Effector memory CD4-positive, alpha-beta T cell (primary cell): ENCODE measurements around the gene ELAVL1.
A peak's percentile ranks its signal among the peaks of the same experiment; 100 is the strongest.
"Not testable (repeated sequence)": the region's sequence is repeated elsewhere in the genome, so short reads cannot be mapped to it uniquely, and the experiment has no call there.

ENCODE experiments used
- DNase-seq, 3 donors: peaks; one replicate each; pipeline ENCODE4 v3.0.0-alpha.2; 2020
- H3K27ac ChIP-seq: 2 replicates; pipeline ENCODE4 v1.7.0; 2013; ENCODE audit warnings: mild to moderate bottlenecking, low read length, moderate library complexity; ENCODE audit not compliant: insufficient read depth, poor library complexity, severe bottlenecking
- H3K27me3 ChIP-seq: replicated peaks from 2 replicates; pipeline ENCODE4 v1.7.0; 2013; ENCODE audit warnings: mild to moderate bottlenecking, low read length; ENCODE audit not compliant: insufficient read depth, control insufficient read depth, poor library complexity, severe bottlenecking
- H3K36me3 ChIP-seq: 2 replicates; pipeline ENCODE4 v1.7.0; 2013; ENCODE audit warnings: mild to moderate bottlenecking, low read length, moderate library complexity; ENCODE audit not compliant: control insufficient read depth, insufficient read depth
- H3K4me1 ChIP-seq: 2 replicates; pipeline ENCODE4 v1.7.0; 2013; ENCODE audit warnings: low read length, mild to moderate bottlenecking; ENCODE audit not compliant: control insufficient read depth, insufficient read depth, poor library complexity, severe bottlenecking
- H3K4me3 ChIP-seq: 2 replicates; pipeline ENCODE4 v1.7.0; 2013; ENCODE audit warnings: low read length, low read depth, mild to moderate bottlenecking; ENCODE audit not compliant: insufficient read depth, poor library complexity, severe bottlenecking
- H3K9me3 ChIP-seq: 2 replicates; pipeline ENCODE4 v1.7.0; 2013; ENCODE audit warnings: mild to moderate bottlenecking, low read length, moderate library complexity; ENCODE audit not compliant: control insufficient read depth

Gene ELAVL1

GRCh38 chr19:7930765-7931164 lies 74.7 kb downstream of the ELAVL1 start:
- Histone ChIP-seq H3K4me1 (peaks cover 4% of the 10 kb centered on the region), H3K36me3 (peaks cover 54% of the 10 kb centered on the region), H3K4me3 (no peak overlapping the region), H3K9me3 (no peaks in the 10 kb centered on the region), H3K27me3 (no peaks in the 10 kb centered on the region), H3K27ac (no peak overlapping the region)
- DNase-seq, result no peak

DNA sequence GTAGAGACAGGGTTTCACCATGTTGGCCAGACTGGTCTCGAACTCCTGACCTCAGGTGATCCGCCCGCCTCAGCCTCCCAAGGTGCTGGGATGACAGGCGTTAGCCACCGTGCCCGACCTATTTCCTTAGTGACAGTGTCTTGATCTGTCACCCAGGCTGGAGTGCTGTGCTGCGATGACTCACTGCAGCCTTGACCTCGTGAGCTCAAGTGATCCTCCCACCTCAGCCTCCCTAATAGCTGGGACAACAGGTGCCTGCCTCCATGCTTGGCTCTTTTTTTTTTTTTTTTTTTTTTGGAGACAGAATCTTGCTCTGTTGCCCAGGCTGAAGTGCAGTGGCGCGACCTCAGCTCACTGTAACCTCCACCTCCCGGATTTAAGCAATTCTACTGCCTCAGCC lies 75.4 kb downstream of the ELAVL1 start:
- not testable (repeated sequence) for H3K9me3 ChIP-seq, H3K4me3 ChIP-seq, H3K27ac ChIP-seq, H3K27me3 ChIP-seq, DNase-seq
- Histone ChIP-seq H3K4me1 (peaks cover 10% of the 10 kb centered on the region), H3K36me3 (peaks cover 46% of the 10 kb centered on the region)

- Histone ChIP-seq H3K4me1 (peaks cover 15% of the 10 kb centered on the region), H3K27ac (peak overlapping the region; percentile 21), H3K9me3 (no peaks in the 10 kb centered on the region), H3K4me3 (no peak overlapping the region), H3K27me3 (no peaks in the 10 kb centered on the region), H3K36me3 (peaks cover 36% of the 10 kb centered on the region)
- peak; percentile 67 to 70 (median 69) for DNase-seq
These were observed 76.4 kb downstream of the ELAVL1 start for GRCh38 chr19:7928741-7929701.

- no peak for DNase-seq
- H3K4me3 ChIP-seq, result no peak overlapping the region
- no peaks in the 10 kb centered on the region for H3K9me3 ChIP-seq
- no peaks in the 10 kb centered on the region for H3K27me3 ChIP-seq
- H3K4me1 ChIP-seq, result peaks cover 15% of the 10 kb centered on the region
- no peak overlapping the region for H3K27ac ChIP-seq
- peaks cover 30% of the 10 kb centered on the region for H3K36me3 ChIP-seq
These were observed 77.1 kb downstream of the ELAVL1 start for GRCh38 chr19:7928334-7928706.

- no peak for DNase-seq
- Histone ChIP-seq H3K9me3 (no peaks in the 10 kb centered on the region), H3K4me1 (peaks cover 15% of the 10 kb centered on the region), H3K27me3 (no peaks in the 10 kb centered on the region), H3K36me3 (peaks cover 30% of the 10 kb centered on the region), H3K4me3 (no peak overlapping the region), H3K27ac (no peak overlapping the region)
These were observed 77.7 kb downstream of the ELAVL1 start for GRCh38 chr19:7927605-7928333.

DNA sequence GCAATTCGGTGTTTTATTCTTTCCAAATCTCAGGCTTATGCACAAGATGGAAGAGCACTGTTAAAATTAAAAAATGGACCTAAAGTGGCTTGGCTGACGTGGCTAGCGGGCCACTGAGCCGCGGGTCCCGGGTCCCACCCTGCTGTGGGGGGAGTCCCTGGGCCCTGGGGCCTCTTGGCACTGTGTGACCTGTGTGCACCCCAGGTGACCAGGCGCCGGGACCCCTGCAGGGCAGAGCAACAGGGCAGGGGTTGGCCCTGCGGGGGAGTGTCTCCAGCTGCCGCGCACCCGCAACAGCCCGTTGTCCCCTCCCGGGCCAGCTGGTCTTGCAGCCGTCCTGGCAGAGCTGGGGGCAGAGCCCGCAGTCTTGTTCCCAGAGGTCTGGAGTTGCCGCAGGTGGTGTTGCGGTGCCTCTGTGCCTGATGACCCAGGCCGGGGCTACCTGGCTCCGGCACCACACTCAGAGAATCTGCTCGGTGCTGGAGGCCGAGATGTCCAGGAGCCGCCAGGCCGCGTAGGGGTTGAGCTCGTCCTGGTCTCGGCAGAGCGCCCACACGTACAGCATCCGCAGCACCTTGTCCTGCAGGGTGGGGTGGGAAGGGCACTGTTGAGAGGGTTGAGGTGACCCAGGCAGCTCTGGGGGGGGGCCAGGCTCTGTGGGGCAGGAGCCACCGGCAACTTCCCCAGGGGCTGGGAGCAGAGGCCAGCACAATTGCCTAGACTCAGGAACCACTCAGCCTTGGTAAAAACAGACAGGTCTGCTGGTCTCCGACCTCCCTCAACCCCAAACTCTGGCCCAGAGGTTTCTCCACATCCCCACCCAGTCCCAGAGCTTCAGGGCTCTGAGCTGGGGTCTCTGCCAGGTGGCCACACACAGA lies 78.5 kb downstream of the ELAVL1 start:
- no peaks in the 10 kb centered on the region for H3K27me3 ChIP-seq
- peaks cover 16% of the 10 kb centered on the region for H3K4me1 ChIP-seq
- H3K9me3 ChIP-seq, result no peaks in the 10 kb centered on the region
- no peak overlapping the region for H3K27ac ChIP-seq
- DNase-seq, result no peak
- peaks cover 30% of the 10 kb centered on the region for H3K36me3 ChIP-seq
- no peak overlapping the region for H3K4me3 ChIP-seq

- peak; percentile 66 to 71 (median 70) for DNase-seq
These were observed 79.3 kb downstream of the ELAVL1 start, which contains the start of gene CTXN1 for GRCh38 chr19:7926021-7926726. Gene CTXN1 (minus strand): TSS chr19:7926135. CDS start chr19:7925538, 597 bp downstream.

GRCh38 chr19:7925171-7925851 lies 80.1 kb downstream of the ELAVL1 start:
- Histone ChIP-seq H3K27ac (no peak overlapping the region), H3K9me3 (no peaks in the 10 kb centered on the region), H3K36me3 (peaks cover 15% of the 10 kb centered on the region), H3K4me1 (peaks cover 28% of the 10 kb centered on the region), H3K27me3 (no peaks in the 10 kb centered on the region), H3K4me3 (peak overlapping the region; percentile 35)
- DNase-seq, result peak; percentile 52 to 60 (median 54)

More at GRCh38 chr19:7926021-7926726, 79.3 kb downstream of the ELAVL1 start, which contains the start of gene CTXN1:
- H3K9me3 ChIP-seq, result no peaks in the 10 kb centered on the region
- H3K27ac ChIP-seq, result no peak within 1 kb of the TSS
- H3K36me3 ChIP-seq, result peaks cover 23% of the 10 kb centered on the region
- no peaks in the 10 kb centered on the region for H3K27me3 ChIP-seq
- peaks cover 24% of the 10 kb centered on the region for H3K4me1 ChIP-seq
- peak within 1 kb of the TSS; percentile 35 for H3K4me3 ChIP-seq
